SK-N-SH (cell line): ENCODE results near the gene DDX50. TPM values are rescaled to one million over a fixed set of nuclear protein-coding genes. Genes with fewer than 3 reads are reported as not detected.
A peak's percentile ranks its signal among the peaks of the same experiment; 100 is the strongest.

Experiments
- GATA2 ChIP-seq: sonication (generic); formaldehyde crosslinking; IDR thresholded peaks from 2 replicates; pipeline ENCODE4 v1.5.0; 2020; ENCODE audit warnings: mild to moderate bottlenecking, missing genetic modification reagents
- IRF3 ChIP-seq: fragments of 150-350 bp; IDR thresholded peaks from 2 replicates; pipeline ENCODE4 v1.6.1; 2016; ENCODE audit warnings: mild to moderate bottlenecking, low read depth, low read length
- MAX ChIP-seq: IDR thresholded peaks from 2 replicates; pipeline ENCODE4 v1.4.0; 2012; ENCODE audit warnings: low read depth
- MEF2A ChIP-seq: IDR thresholded peaks from 2 replicates; pipeline ENCODE4 v1.4.0; 2012; ENCODE audit warnings: low read depth, borderline replicate concordance
- NFIC ChIP-seq: IDR thresholded peaks from 2 replicates; pipeline ENCODE4 v1.4.0; 2012; ENCODE audit warnings: borderline replicate concordance
- NRF1 ChIP-seq: IDR thresholded peaks from 2 replicates; pipeline ENCODE4 v1.6.1; 2012; ENCODE audit warnings: low read depth, mild to moderate bottlenecking, low read length
- RAD21 ChIP-seq: IDR thresholded peaks from 2 replicates; pipeline ENCODE4 v1.6.1; 2012; ENCODE audit warnings: mild to moderate bottlenecking, low read length
- RCOR1 ChIP-seq: fragments of 150-350 bp; IDR thresholded peaks from 2 replicates; pipeline ENCODE4 v1.6.1; 2017; ENCODE audit warnings: antibody characterized with exemption, low read length
- TAF1 ChIP-seq: IDR thresholded peaks from 2 replicates; pipeline ENCODE4 v1.6.1; 2012; ENCODE audit warnings: low read depth, mild to moderate bottlenecking, low read length, moderate library complexity, borderline replicate concordance
- polyA plus RNA-seq, 3 experiments: library from polyadenylated mRNA; depleted of rRNA; stranded (reverse); fragments of >200 nt; gene quantifications; 2 replicates each; pipeline ENCODE4 v1.2.3, GENCODE V29; 2012
- small RNA-seq, 7 experiments: library from RNA; depleted of rRNA; stranded (forward); fragments of <200 nt; gene quantifications; one replicate each; pipeline ENCODE3, GENCODE V24; 2012
- TF ChIP-seq, protein P1 (sequence below): IDR thresholded peaks from 2 replicates; pipeline ENCODE4 v1.4.0; 2012; ENCODE audit warnings: low read depth, borderline replicate concordance

Gene DDX50
- polyA plus RNA-seq, 1 of the 3 experiments (the other 2 are of a cell fraction) = 33.5 TPM

DNA sequence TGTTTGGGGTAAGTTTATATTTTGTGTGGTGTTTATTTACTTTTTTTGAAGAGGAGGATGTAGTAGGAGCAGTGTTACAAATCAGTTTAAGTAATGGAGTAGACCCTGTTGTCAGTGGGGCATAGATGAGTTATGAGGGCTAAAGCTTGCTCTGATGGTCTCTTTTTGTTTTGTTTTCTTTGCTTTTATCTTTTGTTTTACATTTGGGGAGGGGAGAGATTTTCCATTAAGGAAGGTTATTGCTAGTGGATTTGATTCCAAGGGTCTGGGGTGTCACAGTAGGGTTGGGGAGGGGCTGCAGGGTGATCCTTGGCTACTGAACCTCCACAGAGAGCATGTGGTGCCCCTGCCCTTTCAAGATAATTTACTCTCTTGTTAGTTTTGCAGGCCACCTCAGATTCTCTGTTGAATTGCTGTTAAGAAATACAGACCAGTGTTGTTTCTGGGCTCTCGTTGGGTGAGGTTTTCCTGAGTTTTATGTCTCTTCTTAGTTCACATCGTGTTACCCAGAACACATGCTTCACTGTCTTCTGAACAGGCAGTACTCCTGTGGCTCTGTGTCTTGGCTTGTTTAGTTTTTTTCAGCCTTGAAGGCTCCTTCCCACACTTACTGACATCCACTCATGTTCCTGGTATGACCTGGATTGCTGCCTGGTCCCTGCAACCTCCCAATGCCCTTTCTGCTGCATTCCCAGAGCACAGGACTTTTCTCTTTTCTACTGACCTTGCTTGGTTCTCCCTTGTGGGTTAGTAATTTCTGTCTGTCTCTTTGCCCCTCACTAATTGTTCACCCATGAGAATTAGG lies 91.7 kb downstream of the DDX50 start (continued):
- TF ChIP-seq IRF3 (no peak), TAF1 (no peak), NRF1 (no peak), MAX (peak; percentile 61; the same call in 1 of the 2 replicates), NFIC (peak; percentile 27; the same call in 1 of the 2 replicates), RCOR1 (no peak), RAD21 (no peak), GATA2 (no peak), MEF2A (no peak)
- TF ChIP-seq, protein P1, sequence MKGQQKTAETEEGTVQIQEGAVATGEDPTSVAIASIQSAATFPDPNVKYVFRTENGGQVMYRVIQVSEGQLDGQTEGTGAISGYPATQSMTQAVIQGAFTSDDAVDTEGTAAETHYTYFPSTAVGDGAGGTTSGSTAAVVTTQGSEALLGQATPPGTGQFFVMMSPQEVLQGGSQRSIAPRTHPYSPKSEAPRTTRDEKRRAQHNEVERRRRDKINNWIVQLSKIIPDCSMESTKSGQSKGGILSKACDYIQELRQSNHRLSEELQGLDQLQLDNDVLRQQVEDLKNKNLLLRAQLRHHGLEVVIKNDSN = no peak
- TF ChIP-seq, all 33 proteins: peak for 4

Small RNA genes lying within 50 kb of the gene (small RNA-seq; reads per million reads assigned to genes)
- 0 reads per million in 7 experiments for gene RNU6-571P

Other genes starting within 250 kb of the DDX50 start
- gene CCAR1, start 180.1 kb upstream of the DDX50 start, polyA plus RNA-seq (2012; rRNA removed) = 25.7 and 27.5 TPM in 2 replicates
- 0.13 and 0.21 TPM in 2 replicates for gene STOX1, start 73.8 kb upstream of the DDX50 start, polyA plus RNA-seq (2012; rRNA removed)
- 40.1 and 58.4 TPM in 2 replicates for gene DDX21, start 54.9 kb downstream of the DDX50 start, polyA plus RNA-seq (2012; rRNA removed)
- 16.9 and 18.3 TPM in 2 replicates for gene KIFBP, start 87.5 kb downstream of the DDX50 start, polyA plus RNA-seq (2012; rRNA removed)
- 0.06 and 0.10 TPM in 2 replicates for gene SRGN, start 186.8 kb downstream of the DDX50 start, polyA plus RNA-seq (2012; rRNA removed)
- gene VPS26A, start 222.9 kb downstream of the DDX50 start, polyA plus RNA-seq (2012; rRNA removed) = 10.6 and 12.9 TPM in 2 replicates